Epithelial cell of proximal tubule (primary cell): ENCODE results near the gene C1QTNF9. TPM values are rescaled to one million over a fixed set of nuclear protein-coding genes. Genes with fewer than 3 reads are reported as not detected.

Source experiments
- DNase-seq: peaks from one replicate; pipeline ENCODE4 v3.0.0-alpha.2; 2011; ENCODE audit warnings: low read depth
- H3K4me3 ChIP-seq: 2 replicates; pipeline ENCODE4 v1.5.1; 2011; ENCODE audit warnings: low read depth, mild to moderate bottlenecking, low read length
- CTCF ChIP-seq: conservative IDR thresholded peaks from 2 replicates; pipeline ENCODE4 v1.5.1; 2012; ENCODE audit warnings: low read depth, mild to moderate bottlenecking, low read length
- total RNA-seq: library from RNA; depleted of rRNA; stranded (reverse); fragments of >200 nt; gene quantifications from 2 replicates; pipeline ENCODE4 v1.2.3, GENCODE V29; 2015

The C1QTNF9 gene
- total RNA-seq, 1 donor from 2014 or later: not detected

GRCh38 chr13:24290280-24290932 is 19.0 kb upstream of the C1QTNF9 start:
- no peak for DNase-seq
- no peak for TF ChIP-seq CTCF

GRCh38 chr13:24292481-24292880 is 16.9 kb upstream of the C1QTNF9 start:
- DNase-seq: no peak
- TF ChIP-seq CTCF: no peak
- no peak overlapping the region for H3K4me3 ChIP-seq

More at GRCh38 chr13:24290280-24290932, 19.0 kb upstream of the C1QTNF9 start:
- H3K4me3 ChIP-seq: no peak overlapping the region

GRCh38 chr13:24293746-24294145 is 15.6 kb upstream of the C1QTNF9 start:
- DNase-seq: no peak
- H3K4me3 ChIP-seq: no peak overlapping the region

GRCh38 chr13:24299488-24300114 is 9.8 kb upstream of the C1QTNF9 start:
- no peak for TF ChIP-seq CTCF
- DNase-seq: no peak

More at GRCh38 chr13:24293746-24294145, 15.6 kb upstream of the C1QTNF9 start:
- TF ChIP-seq CTCF: no peak

GRCh38 chr13:24301434-24301833 is 7.9 kb upstream of the C1QTNF9 start:
- no peak overlapping the region for H3K4me3 ChIP-seq
- DNase-seq: no peak
- no peak for TF ChIP-seq CTCF

More at GRCh38 chr13:24299488-24300114, 9.8 kb upstream of the C1QTNF9 start:
- H3K4me3 ChIP-seq: no peak overlapping the region

- no peak overlapping the region for H3K4me3 ChIP-seq
- TF ChIP-seq CTCF: no peak
- no peak for DNase-seq
Observed at GRCh38 chr13:24301911-24302310, 7.5 kb upstream of the C1QTNF9 start.

- DNase-seq: no peak
Observed at GRCh38 chr13:24304620-24305019, 4.8 kb upstream of the C1QTNF9 start.

More at GRCh38 chr13:24304620-24305019, 4.8 kb upstream of the C1QTNF9 start:
- H3K4me3 ChIP-seq: no peak overlapping the region
- TF ChIP-seq CTCF: no peak
